MM.1S (cell line): ENCODE data around the gene TOPAZ1.

Source experiments
- DNase-seq: peaks from one replicate; pipeline ENCODE4 v3.0.0-alpha.2; 2015
- H2AFZ ChIP-seq: fragments of 300-600 bp; sonication (generic); 2 replicates; pipeline ENCODE4 v1.6.0; 2016; ENCODE audit warnings: antibody characterized with exemption, low read length
- H3F3A ChIP-seq: fragments of 300-600 bp; sonication (generic); 2 replicates; pipeline ENCODE4 v1.6.1; 2016; ENCODE audit warnings: mild to moderate bottlenecking, antibody characterized with exemption, low read length, moderate library complexity, mixed read lengths; ENCODE audit not compliant: insufficient read depth
- H3K27ac ChIP-seq: fragments of 300-600 bp; sonication (generic); 2 replicates; pipeline ENCODE4 v1.5.1; 2016; ENCODE audit warnings: mild to moderate bottlenecking, low read length
- H3K27me3 ChIP-seq: fragments of 300-600 bp; sonication (generic); replicated peaks from 2 replicates; pipeline ENCODE4 v1.6.0; 2016; ENCODE audit warnings: low read length; ENCODE audit not compliant: insufficient read depth
- H3K36me3 ChIP-seq: fragments of 300-600 bp; sonication (generic); replicated peaks from 2 replicates; pipeline ENCODE4 v1.6.1; 2016; ENCODE audit warnings: mild to moderate bottlenecking, low read length, mixed read lengths; ENCODE audit not compliant: insufficient read depth
- H3K4me1 ChIP-seq: fragments of 300-600 bp; sonication (generic); 2 replicates; pipeline ENCODE4 v1.6.1; 2016; ENCODE audit warnings: low read length, mixed read lengths
- H3K4me2 ChIP-seq: fragments of 300-600 bp; sonication (generic); 2 replicates; pipeline ENCODE4 v1.6.0; 2016; ENCODE audit warnings: low read depth, low read length
- H3K4me3 ChIP-seq: fragments of 300-600 bp; sonication (generic); 2 replicates; pipeline ENCODE4 v1.5.1; 2016; ENCODE audit warnings: low read length, mixed read lengths
- H3K79me2 ChIP-seq: fragments of 300-600 bp; sonication (generic); 2 replicates; pipeline ENCODE4 v1.6.1; 2016; ENCODE audit warnings: mixed run types, low read length, mixed read lengths
- H3K9ac ChIP-seq: fragments of 300-600 bp; sonication (generic); 2 replicates; pipeline ENCODE4 v1.6.1; 2016; ENCODE audit warnings: low read length, mixed read lengths
- H3K9me2 ChIP-seq: fragments of 300-600 bp; sonication (generic); replicated peaks from 2 replicates; pipeline ENCODE4 v1.6.1; 2016; ENCODE audit warnings: mild to moderate bottlenecking, low read length, mixed read lengths; ENCODE audit not compliant: insufficient read depth
- H3K9me3 ChIP-seq: fragments of 300-600 bp; sonication (generic); replicated peaks from 2 replicates; pipeline ENCODE4 v1.6.1; 2016; ENCODE audit warnings: mild to moderate bottlenecking, low read length, mixed read lengths; ENCODE audit not compliant: insufficient read depth
- H4K20me1 ChIP-seq: fragments of 300-600 bp; sonication (generic); 2 replicates; pipeline ENCODE4 v1.6.1; 2016; ENCODE audit warnings: mild to moderate bottlenecking, low read length, moderate library complexity, mixed read lengths; ENCODE audit not compliant: insufficient read depth
- EZH2 ChIP-seq: fragments of 300-600 bp; sonication (generic); optimal IDR thresholded peaks from 2 replicates; pipeline ENCODE3; 2017; ENCODE audit warnings: low read depth, mild to moderate bottlenecking, antibody characterized with exemption, low read length, mixed read lengths
- EZH2phosphoT487 ChIP-seq: fragments of 300-600 bp; sonication (generic); IDR thresholded peaks from 2 replicates; pipeline ENCODE4 v1.6.1; 2018; ENCODE audit warnings: antibody characterized with exemption, low read length
- TF ChIP-seq, protein P1 (sequence below): fragments of 300-600 bp; sonication (generic); IDR thresholded peaks from 2 replicates; pipeline ENCODE4 v1.5.1; 2016; ENCODE audit warnings: antibody characterized with exemption, low read length, mixed read lengths

Gene TOPAZ1

DNA sequence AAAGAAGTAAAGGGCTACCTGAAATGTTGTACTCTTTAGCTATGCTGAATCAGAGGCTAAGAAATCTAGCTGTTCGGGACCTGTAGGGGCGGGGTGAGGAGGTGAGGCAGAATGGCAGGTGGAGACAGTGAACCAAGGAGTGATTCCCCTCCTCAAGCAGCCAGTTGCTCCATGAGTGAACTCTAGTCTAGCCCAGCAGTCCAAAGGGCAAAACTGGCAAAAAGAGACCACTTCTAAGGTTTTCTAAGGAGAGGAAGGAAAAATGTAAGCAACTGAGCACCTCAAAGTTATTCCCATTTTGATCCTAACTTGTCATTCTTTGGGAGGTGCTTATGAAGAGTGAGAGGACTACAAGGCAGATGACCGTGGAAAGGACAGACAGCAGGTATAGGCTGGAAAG is 19.3 kb upstream of the TOPAZ1 start:
- TF ChIP-seq, protein P1, sequence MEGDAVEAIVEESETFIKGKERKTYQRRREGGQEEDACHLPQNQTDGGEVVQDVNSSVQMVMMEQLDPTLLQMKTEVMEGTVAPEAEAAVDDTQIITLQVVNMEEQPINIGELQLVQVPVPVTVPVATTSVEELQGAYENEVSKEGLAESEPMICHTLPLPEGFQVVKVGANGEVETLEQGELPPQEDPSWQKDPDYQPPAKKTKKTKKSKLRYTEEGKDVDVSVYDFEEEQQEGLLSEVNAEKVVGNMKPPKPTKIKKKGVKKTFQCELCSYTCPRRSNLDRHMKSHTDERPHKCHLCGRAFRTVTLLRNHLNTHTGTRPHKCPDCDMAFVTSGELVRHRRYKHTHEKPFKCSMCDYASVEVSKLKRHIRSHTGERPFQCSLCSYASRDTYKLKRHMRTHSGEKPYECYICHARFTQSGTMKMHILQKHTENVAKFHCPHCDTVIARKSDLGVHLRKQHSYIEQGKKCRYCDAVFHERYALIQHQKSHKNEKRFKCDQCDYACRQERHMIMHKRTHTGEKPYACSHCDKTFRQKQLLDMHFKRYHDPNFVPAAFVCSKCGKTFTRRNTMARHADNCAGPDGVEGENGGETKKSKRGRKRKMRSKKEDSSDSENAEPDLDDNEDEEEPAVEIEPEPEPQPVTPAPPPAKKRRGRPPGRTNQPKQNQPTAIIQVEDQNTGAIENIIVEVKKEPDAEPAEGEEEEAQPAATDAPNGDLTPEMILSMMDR = no peak
- H3K27me3 ChIP-seq = no peaks in the 10 kb centered on the region
- no peaks in the 10 kb centered on the region for H3K79me2 ChIP-seq
- DNase-seq = no peak
- no peaks in the 10 kb centered on the region for H3K9me2 ChIP-seq
- no peaks in the 10 kb centered on the region for H4K20me1 ChIP-seq
- no peak overlapping the region for H3K4me3 ChIP-seq
- no peaks in the 10 kb centered on the region for H3F3A ChIP-seq
- no peaks in the 10 kb centered on the region for H3K9me3 ChIP-seq
- H3K9ac ChIP-seq = no peak overlapping the region
- H3K27ac ChIP-seq = no peak overlapping the region
- H3K4me1 ChIP-seq = no peaks in the 10 kb centered on the region
- H3K36me3 ChIP-seq = no peaks in the 10 kb centered on the region
- H3K4me2 ChIP-seq = no peak overlapping the region
- no peak overlapping the region for H2AFZ ChIP-seq

DNA sequence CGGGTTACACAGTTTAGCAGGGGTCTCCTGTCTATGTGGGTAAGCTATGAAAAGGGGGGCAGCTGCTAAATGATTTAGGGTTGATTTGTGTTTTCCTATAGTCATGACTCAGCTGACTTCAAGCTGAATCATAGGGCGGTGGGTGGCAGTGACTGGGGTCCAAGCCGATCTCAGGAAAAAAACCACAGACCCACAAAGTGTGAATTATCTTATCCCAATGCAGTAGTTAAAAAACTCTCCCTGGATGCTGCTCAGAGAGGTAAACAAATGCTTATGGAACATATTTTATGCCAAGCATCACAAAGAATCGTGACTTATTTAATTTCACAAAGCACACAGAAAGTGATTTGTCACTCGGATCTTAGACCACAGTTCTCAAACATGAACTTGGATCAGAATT is 18.4 kb upstream of the TOPAZ1 start:
- Histone ChIP-seq H3K9me3 (no peaks in the 10 kb centered on the region), H3K27me3 (no peaks in the 10 kb centered on the region), H3K9ac (no peak overlapping the region), H3K79me2 (no peaks in the 10 kb centered on the region), H3K27ac (no peak overlapping the region), H4K20me1 (no peaks in the 10 kb centered on the region), H3K36me3 (no peaks in the 10 kb centered on the region), H2AFZ (no peak overlapping the region), H3K4me2 (no peak overlapping the region), H3F3A (no peaks in the 10 kb centered on the region), H3K9me2 (no peaks in the 10 kb centered on the region), H3K4me1 (no peaks in the 10 kb centered on the region), H3K4me3 (no peak overlapping the region)
- TF ChIP-seq EZH2 (no peak), EZH2phosphoT487 (no peak)
- TF ChIP-seq, protein P1 = no peak
- no peak for DNase-seq

- H3K27me3 ChIP-seq = no peaks in the 10 kb centered on the region
- no peak overlapping the region for H3K27ac ChIP-seq
- no peak for DNase-seq
- H2AFZ ChIP-seq = no peak overlapping the region
- no peak overlapping the region for H3K4me3 ChIP-seq
- H3K9me3 ChIP-seq = no peaks in the 10 kb centered on the region
- TF ChIP-seq, protein P1 = no peak
- TF ChIP-seq EZH2phosphoT487 (no peak), EZH2 (no peak)
- H3K36me3 ChIP-seq = no peaks in the 10 kb centered on the region
- no peaks in the 10 kb centered on the region for H3K9me2 ChIP-seq
- no peak overlapping the region for H3K9ac ChIP-seq
- H3K4me1 ChIP-seq = no peaks in the 10 kb centered on the region
- no peaks in the 10 kb centered on the region for H4K20me1 ChIP-seq
- H3K4me2 ChIP-seq = no peak overlapping the region
- no peaks in the 10 kb centered on the region for H3F3A ChIP-seq
- H3K79me2 ChIP-seq = no peaks in the 10 kb centered on the region
Measured at GRCh38 chr3:44224131-44224530, 17.6 kb upstream of the TOPAZ1 start.
